H9 (cell line): Measurements from ENCODE around the gene OPN4. TPM values are rescaled to one million over a fixed set of nuclear protein-coding genes. Genes with fewer than 3 reads are reported as not detected.

Experiments
- DNase-seq: peaks from one replicate; pipeline ENCODE4 v3.0.0-alpha.2; 2017
- H2AFZ ChIP-seq: one replicate; pipeline ENCODE4 v1.6.1; 2013; ENCODE audit warnings: mild to moderate bottlenecking, low read length, control low read depth, moderate library complexity
- H2AK5ac ChIP-seq: 2 replicates; pipeline ENCODE4 v1.6.1; 2013; ENCODE audit warnings: low read length, control low read depth, mixed read lengths; ENCODE audit not compliant: insufficient read length
- H2BK120ac ChIP-seq: one replicate; pipeline ENCODE4 v1.6.1; 2013; ENCODE audit warnings: low read depth, mild to moderate bottlenecking, low read length, control low read depth, inconsistent platforms; ENCODE audit not compliant: poor library complexity, severe bottlenecking
- H2BK12ac ChIP-seq: 2 replicates; pipeline ENCODE4 v1.6.1; 2013; ENCODE audit warnings: low read length, control low read depth, mixed read lengths, low read depth; ENCODE audit not compliant: insufficient read length
- H2BK15ac ChIP-seq: 2 replicates; pipeline ENCODE4 v1.6.1; 2013; ENCODE audit warnings: low read depth, low read length, control low read depth
- H2BK20ac ChIP-seq: one replicate; pipeline ENCODE4 v1.6.1; 2013; ENCODE audit warnings: low read depth, mild to moderate bottlenecking, low read length, control low read depth, inconsistent platforms; ENCODE audit not compliant: poor library complexity, severe bottlenecking
- H2BK5ac ChIP-seq: 2 replicates; pipeline ENCODE4 v1.6.1; 2013; ENCODE audit warnings: low read length, control low read depth, mixed read lengths; ENCODE audit not compliant: insufficient read length
- H3K14ac ChIP-seq: 2 replicates; pipeline ENCODE4 v1.6.1; 2013; ENCODE audit warnings: low read length, control low read depth; ENCODE audit not compliant: insufficient read depth
- H3K18ac ChIP-seq: 2 replicates; pipeline ENCODE4 v1.6.1; 2013; ENCODE audit warnings: low read depth, mild to moderate bottlenecking, mixed read lengths, low read length, control low read depth; ENCODE audit not compliant: insufficient read length
- H3K23ac ChIP-seq: 2 replicates; pipeline ENCODE4 v1.6.1; 2013; ENCODE audit warnings: low read length, control low read depth, mixed read lengths, low read depth; ENCODE audit not compliant: insufficient read length
- H3K23me2 ChIP-seq: 2 replicates; pipeline ENCODE4 v1.6.1; 2013; ENCODE audit warnings: low read depth, mild to moderate bottlenecking, mixed read lengths, low read length, control low read depth; ENCODE audit not compliant: insufficient read length, poor library complexity, severe bottlenecking
- H3K27ac ChIP-seq: 2 replicates; pipeline ENCODE4 v1.5.1; 2013; ENCODE audit warnings: low read length, control low read depth, mixed read lengths, low read depth; ENCODE audit not compliant: insufficient read length
- H3K27me3 ChIP-seq: 2 replicates; pipeline ENCODE4 v1.6.1; 2013; ENCODE audit warnings: low read length, control low read depth, inconsistent platforms; ENCODE audit not compliant: insufficient read depth
- H3K4ac ChIP-seq: 2 replicates; pipeline ENCODE4 v1.6.1; 2013; ENCODE audit warnings: low read depth, mild to moderate bottlenecking, control low read depth, inconsistent platforms, low read length, moderate library complexity
- H3K4me1 ChIP-seq: 2 replicates; pipeline ENCODE4 v1.6.1; 2013; ENCODE audit warnings: low read length, control low read depth, inconsistent platforms; ENCODE audit not compliant: insufficient read depth
- H3K4me2 ChIP-seq: 2 replicates; pipeline ENCODE4 v1.6.1; 2013; ENCODE audit warnings: low read length, control low read depth, mixed read lengths; ENCODE audit not compliant: insufficient read length, insufficient read depth
- H3K56ac ChIP-seq: 2 replicates; pipeline ENCODE4 v1.6.1; 2013; ENCODE audit warnings: low read depth, mild to moderate bottlenecking, mixed read lengths, low read length, control low read depth; ENCODE audit not compliant: insufficient read length
- H3K79me1 ChIP-seq: 2 replicates; pipeline ENCODE4 v1.6.1; 2013; ENCODE audit warnings: low read depth, mild to moderate bottlenecking, moderate library complexity, low read length, control low read depth, inconsistent platforms; ENCODE audit not compliant: insufficient read depth, poor library complexity, severe bottlenecking
- H3K79me2 ChIP-seq: 2 replicates; pipeline ENCODE4 v1.6.1; 2013; ENCODE audit warnings: low read length, control low read depth, inconsistent platforms; ENCODE audit not compliant: insufficient read depth
- H3K9ac ChIP-seq: 2 replicates; pipeline ENCODE4 v1.6.1; 2013; ENCODE audit warnings: low read length, control low read depth, mixed read lengths; ENCODE audit not compliant: insufficient read length; ENCODE audit errors: extremely low read depth
- H3K9me3 ChIP-seq: one replicate; pipeline ENCODE4 v1.6.1; 2013; ENCODE audit warnings: low read depth, low read length, inconsistent platforms; ENCODE audit not compliant: control insufficient read depth
- H3T11ph ChIP-seq: one replicate; pipeline ENCODE4 v1.6.1; 2013; ENCODE audit warnings: mild to moderate bottlenecking, low read length, control low read depth, inconsistent platforms
- H4K20me1 ChIP-seq: one replicate; pipeline ENCODE4 v1.6.1; 2013; ENCODE audit not compliant: control insufficient read depth, insufficient read length, insufficient read depth
- H4K5ac ChIP-seq: 2 replicates; pipeline ENCODE4 v1.6.1; 2013; ENCODE audit warnings: low read depth, mild to moderate bottlenecking, mixed read lengths, low read length, control low read depth; ENCODE audit not compliant: insufficient read length
- H4K8ac ChIP-seq: replicated peaks from 2 replicates; pipeline ENCODE4 v1.6.1; 2013; ENCODE audit warnings: low read length, control low read depth, mixed read lengths, low read depth; ENCODE audit not compliant: insufficient read length
- H4K91ac ChIP-seq: 2 replicates; pipeline ENCODE4 v1.6.1; 2013; ENCODE audit warnings: low read depth, mild to moderate bottlenecking, moderate library complexity, mixed read lengths, low read length, control low read depth; ENCODE audit not compliant: insufficient read length
- H3K27ac Mint-ChIP-seq, 3 experiments: 2 replicates in 2 of 3; 3 replicates in 1 of 3; pipeline ENCODE4 v1.8.0; 2020 to 2021; ENCODE audit warnings: mixed read lengths in 3 of 3, mild to moderate bottlenecking in 1 of 3, moderate library complexity in 1 of 3
- H3K27me3 Mint-ChIP-seq: 2 replicates; pipeline ENCODE4 v1.8.0; 2021; ENCODE audit warnings: low read depth, mild to moderate bottlenecking, moderate library complexity, mixed read lengths
- H3K36me3 Mint-ChIP-seq, 3 experiments: 2 replicates in 2 of 3; 3 replicates in 1 of 3; pipeline ENCODE4 v1.8.0; 2020 to 2021; ENCODE audit warnings: low read depth in 3 of 3, mixed read lengths in 3 of 3; ENCODE audit not compliant: insufficient read depth in 1 of 3
- H3K4me1 Mint-ChIP-seq, 2 experiments: 2 replicates each; pipeline ENCODE4 v1.8.0; 2020; ENCODE audit warnings: mixed read lengths in 2 of 2
- H3K4me3 Mint-ChIP-seq, 2 experiments: 2 replicates in 1 of 2; 3 replicates in 1 of 2; pipeline ENCODE4 v1.8.0; 2020 to 2021; ENCODE audit warnings: mild to moderate bottlenecking in 2 of 2, mixed read lengths in 2 of 2, moderate library complexity in 1 of 2
- H3K9me3 Mint-ChIP-seq, 2 experiments: 2 replicates in 1 of 2; 3 replicates in 1 of 2; pipeline ENCODE4 v1.8.0; 2020; ENCODE audit warnings: mild to moderate bottlenecking in 2 of 2, mixed read lengths in 2 of 2, moderate library complexity in 1 of 2
- CTCF ChIP-seq: fragments of 200-600 bp; sonication (generic); conservative IDR thresholded peaks from 3 replicates; pipeline ENCODE4 v1.8.0; 2021; ENCODE audit warnings: antibody characterized with exemption, mild to moderate bottlenecking
- WGBS: extraction: QIAGEN DNeasy Blood & Tissue Kit; methylation state at CpG from one replicate; pipeline ENCODE4 v1.1.7; 2013; ENCODE audit warnings: missing lambda C conversion rate, low lambda C conversion rate, mixed read lengths; ENCODE audit not compliant: insufficient read length; ENCODE audit errors: extremely low coverage; 5-methylcytosine and 5-hydroxymethylcytosine counted together
- total RNA-seq: library from RNA; stranded (reverse); gene quantifications from 2 replicates; pipeline ENCODE4 v1.2.1, GENCODE V29; 2021

The OPN4 gene
- total RNA-seq, 1 experiment from 2014 or later, result not detected

DNA sequence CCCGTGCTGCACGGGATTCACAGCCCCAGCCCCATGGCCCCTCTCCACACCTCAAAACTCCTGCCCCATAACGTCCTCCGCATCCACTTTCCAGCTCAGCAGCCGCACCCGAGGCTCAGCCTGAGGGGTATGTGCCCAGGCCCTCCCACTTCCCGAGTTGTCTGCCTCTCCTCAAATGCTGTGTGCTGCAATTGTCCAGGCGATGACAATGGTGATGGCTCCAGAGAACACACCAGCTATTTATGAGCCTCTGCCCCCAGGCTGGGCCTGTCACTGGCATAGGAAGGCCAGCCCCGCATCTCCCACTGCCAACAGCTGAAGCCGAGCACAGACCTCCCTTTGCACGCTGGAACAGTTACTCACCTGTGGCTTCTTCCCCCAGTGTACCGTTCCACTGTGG lies 11.5 kb downstream of the OPN4 start:
- H3K4me3 Mint-ChIP-seq, result no peak overlapping the region
- Histone ChIP-seq H3K79me1 (no peaks in the 10 kb centered on the region), H4K5ac (no peak overlapping the region), H4K8ac (no peak overlapping the region), H4K20me1 (no peaks in the 10 kb centered on the region), H3K9me3 (no peaks in the 10 kb centered on the region), H3K4ac (no peak overlapping the region), H4K91ac (no peak overlapping the region), H3K14ac (no peak overlapping the region), H3K4me2 (no peak overlapping the region), H2BK15ac (no peak overlapping the region), H3K23me2 (no peaks in the 10 kb centered on the region), H3K4me1 (no peaks in the 10 kb centered on the region; the same call in 1 of the 2 replicates), H3K27ac (no peak overlapping the region), H2AFZ (no peak overlapping the region), H3K9ac (no peak overlapping the region), H2BK5ac (no peak overlapping the region), H3K18ac (no peak overlapping the region), H2AK5ac (no peak overlapping the region), H3K79me2 (no peaks in the 10 kb centered on the region), H3K23ac (no peak overlapping the region), H3K27me3 (no peaks in the 10 kb centered on the region), H2BK20ac (no peak overlapping the region), H3T11ph (no peak overlapping the region), H2BK12ac (no peak overlapping the region), H2BK120ac (no peak overlapping the region), H3K56ac (no peak overlapping the region)
- DNase-seq, result no peak
- H3K9me3 Mint-ChIP-seq, result no peaks in the 10 kb centered on the region
- H3K4me1 Mint-ChIP-seq, result peaks cover 24 to 37% of the 10 kb centered on the region in 2 experiments
- peak overlapping the region in 1 of 3 experiments; percentile 57; a peak in 1 of 7 replicates for H3K27ac Mint-ChIP-seq
- no peaks in the 10 kb centered on the region for H3K36me3 Mint-ChIP-seq
- no CpG with 5 or more reads among the region's 12 CpGs for whole genome bisulfite sequencing
- no peak for TF ChIP-seq CTCF
- H3K27me3 Mint-ChIP-seq, result no peaks in the 10 kb centered on the region; the same call in 1 of the 2 replicates
